Measurements from ENCODE around the gene SSH2.

SSH2 gene

GRCh38 chr17:29610395-29610794, 319.6 kb downstream of the SSH2 start:
- DNase-seq (ENCODE audit: low read depth) = no peak

- DNase-seq (ENCODE audit: low read depth) = no peak
Measured at GRCh38 chr17:29608986-29609385, 321.0 kb downstream of the SSH2 start.

GRCh38 chr17:29607557-29608195, 322.4 kb downstream of the SSH2 start:
- no peak for DNase-seq (ENCODE audit: low read depth)

GRCh38 chr17:29603109-29603674, 326.8 kb downstream of the SSH2 start:
- no peak for DNase-seq (ENCODE audit: low read depth)

- no peak for DNase-seq (ENCODE audit: low read depth)
Measured at GRCh38 chr17:29597361-29598172, 332.5 kb downstream of the SSH2 start.

GRCh38 chr17:29596811-29597210, 333.2 kb downstream of the SSH2 start:
- no peak for DNase-seq (ENCODE audit: low read depth)

GRCh38 chr17:29595943-29596774, 333.9 kb downstream of the SSH2 start:
- DNase-seq (ENCODE audit: low read depth) = no peak

GRCh38 chr17:29595107-29595942, 334.7 kb downstream of the SSH2 start:
- DNase-seq (ENCODE audit: low read depth) = no peak

GRCh38 chr17:29594519-29595090, 335.4 kb downstream of the SSH2 start:
- DNase-seq (ENCODE audit: low read depth) = no peak

- no peak for DNase-seq (ENCODE audit: low read depth)
Measured at GRCh38 chr17:29593591-29594518, 336.2 kb downstream of the SSH2 start.

- no peak for DNase-seq (ENCODE audit: low read depth)
Measured at GRCh38 chr17:29592850-29593551, 337.0 kb downstream of the SSH2 start, which contains the start of gene ANKRD13B. Gene ANKRD13B, plus strand, starts transcription at chr17:29593132. Its CDS starts 490 bp downstream, at chr17:29593622.

- DNase-seq (ENCODE audit: low read depth) = peak; percentile 61
Measured at GRCh38 chr17:29591737-29592608, 338.1 kb downstream of the SSH2 start.

- DNase-seq (ENCODE audit: low read depth) = no peak
Measured at GRCh38 chr17:29591146-29591736, 338.8 kb downstream of the SSH2 start.

GRCh38 chr17:29590411-29591145, 339.4 kb downstream of the SSH2 start:
- DNase-seq (ENCODE audit: low read depth) = peak; percentile 42

- peak; percentile 83 for DNase-seq (ENCODE audit: low read depth)
Measured at GRCh38 chr17:29589524-29590410, 340.3 kb downstream of the SSH2 start, which contains the start of gene GIT1. Gene GIT1, minus strand, starts transcription at chr17:29589648. Its CDS starts 270 bp downstream, at chr17:29589378.

All from fibroblast of gingiva (primary cell).